Dedifferentiated amniotic fluid mesenchymal stem cell (primary cell): Measurements from ENCODE around the gene MPHOSPH9.

Source experiments
- DNase-seq: peaks from one replicate; pipeline ENCODE4 v3.0.0-alpha.2; 2016; ENCODE audit errors: extremely low spot score

Gene MPHOSPH9

DNA sequence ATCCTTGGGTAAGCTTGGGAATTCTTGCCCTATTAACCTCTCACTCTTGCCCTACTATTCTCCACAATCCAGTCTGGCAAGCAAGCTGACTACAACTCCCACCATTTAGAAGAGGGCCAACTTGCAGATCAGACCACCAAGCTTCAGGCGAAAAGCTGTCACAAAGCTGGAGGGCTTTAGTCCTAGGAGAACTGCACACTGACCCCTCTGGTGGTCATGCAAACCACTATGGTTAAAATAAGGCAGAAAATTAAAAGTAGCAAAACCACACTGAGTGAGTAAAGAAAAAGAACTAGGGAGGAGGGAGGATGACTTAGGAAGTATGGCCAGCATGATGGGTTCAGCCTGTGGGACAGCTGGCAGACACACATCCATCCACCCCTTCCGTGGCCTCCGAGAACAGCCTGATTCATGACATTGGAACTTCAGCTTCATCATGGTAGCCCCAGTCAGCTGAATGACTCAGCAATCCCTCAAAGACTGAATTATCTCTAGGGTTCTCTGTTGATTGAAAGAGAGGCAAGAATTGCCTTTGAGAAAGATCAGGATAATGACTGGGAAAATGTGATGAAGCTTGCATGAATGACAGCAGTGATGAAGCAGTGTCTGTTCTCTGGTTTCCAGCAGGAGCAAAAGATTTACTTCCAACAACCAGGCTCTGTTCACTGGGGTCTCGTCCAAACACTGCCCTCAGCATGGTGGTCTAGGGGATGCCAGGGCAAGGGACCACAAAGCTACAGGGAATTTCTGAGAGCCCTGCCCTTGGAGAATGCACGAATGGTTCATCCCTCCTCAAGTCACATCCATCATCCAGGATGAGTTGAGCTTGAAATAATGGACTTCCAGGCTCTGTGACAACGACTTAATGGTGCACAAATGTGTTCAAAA is 106.4 kb downstream of the MPHOSPH9 start:
- DNase-seq: peak; percentile 97

DNA sequence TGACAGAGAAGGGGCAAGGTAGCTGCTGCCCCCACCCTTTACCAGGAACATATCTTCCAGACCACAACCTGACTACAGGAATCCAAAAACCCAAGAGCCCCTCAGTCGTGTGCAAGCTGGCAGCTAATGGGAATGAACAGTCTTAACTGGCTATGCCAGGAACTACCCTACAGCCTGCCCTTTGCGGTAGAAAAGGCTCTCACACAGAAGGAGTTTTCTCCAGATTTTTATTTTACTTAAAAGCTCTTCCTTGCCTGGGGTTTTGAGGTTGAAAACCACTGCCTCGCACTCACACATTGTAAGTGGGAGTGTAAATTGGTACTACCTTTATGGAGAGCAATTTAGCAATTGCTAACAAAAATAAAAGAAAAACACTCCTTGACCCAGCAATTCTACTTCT is 110.3 kb downstream of the MPHOSPH9 start:
- DNase-seq: no peak

DNA sequence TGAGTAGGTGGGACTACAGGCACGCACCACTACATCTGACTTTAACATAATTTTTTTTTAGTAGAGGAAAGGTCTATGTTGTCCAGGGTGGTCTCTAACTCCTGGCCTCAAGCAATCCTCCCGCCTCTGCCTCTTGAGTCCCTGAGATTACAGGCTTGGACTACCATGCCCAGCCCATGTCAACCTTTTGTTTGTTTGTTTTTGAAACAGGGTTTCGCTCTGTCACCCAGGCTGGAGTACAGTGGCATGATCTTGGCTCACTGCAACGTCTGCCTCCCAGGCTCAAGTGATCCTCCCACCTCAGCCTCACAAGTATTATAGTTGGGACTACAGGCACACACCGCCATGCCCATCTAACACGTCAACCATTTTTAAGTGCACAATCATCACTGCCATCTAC is 111.3 kb downstream of the MPHOSPH9 start:
- no peak for DNase-seq

DNA sequence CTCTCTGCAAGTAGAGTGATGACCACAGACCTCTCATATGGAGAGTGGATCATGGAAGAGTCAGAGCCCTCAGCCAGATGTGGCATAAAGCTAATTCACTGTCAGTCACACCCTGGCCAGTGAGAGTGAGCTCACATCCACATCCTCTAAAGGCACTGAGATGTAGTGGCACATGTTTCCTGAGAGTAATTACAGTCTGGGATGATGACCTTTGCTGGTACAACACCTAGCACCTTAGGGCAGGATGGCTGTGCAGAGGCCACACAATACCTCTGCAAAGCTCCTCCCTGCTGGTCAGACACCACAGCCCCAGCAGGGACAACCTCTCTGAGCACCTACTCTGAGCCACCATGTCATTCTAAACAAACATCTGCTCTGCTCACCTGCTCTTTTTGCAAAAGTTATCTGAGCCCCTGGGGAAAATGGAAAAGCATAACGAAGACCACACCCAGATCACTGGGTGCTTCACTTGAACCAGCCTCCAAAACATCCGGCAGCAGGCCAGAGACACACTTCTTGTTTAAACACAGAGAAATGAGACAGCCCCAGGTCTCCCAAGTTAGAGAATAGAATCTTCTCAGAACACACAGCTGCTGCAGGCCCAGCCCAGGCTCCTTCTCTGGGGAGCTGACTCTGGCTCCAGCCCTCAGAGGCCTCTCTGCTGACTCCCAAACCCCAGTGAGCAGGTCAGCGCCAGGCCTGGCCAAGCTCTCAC is 112.3 kb downstream of the MPHOSPH9 start:
- no peak for DNase-seq

DNA sequence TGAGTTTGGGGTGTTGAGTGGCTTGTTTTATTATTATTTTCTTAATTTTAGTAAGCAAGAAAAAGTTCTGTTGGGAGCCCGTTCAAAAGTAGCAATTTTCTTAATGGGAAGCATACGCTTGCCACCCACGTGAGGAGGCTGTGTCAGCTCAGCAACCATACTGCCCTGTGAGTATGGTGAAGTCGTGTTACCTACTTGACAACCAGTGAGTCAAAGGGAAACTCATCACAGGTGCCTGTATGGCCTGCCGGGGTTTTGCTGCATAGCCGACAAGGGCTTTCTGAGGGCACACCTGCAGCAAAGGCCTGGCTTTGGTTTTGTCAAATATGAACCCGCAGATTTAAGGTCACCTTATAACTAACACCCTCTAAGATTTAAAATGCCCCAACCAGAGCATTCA is 113.1 kb downstream of the MPHOSPH9 start:
- DNase-seq: no peak

DNA sequence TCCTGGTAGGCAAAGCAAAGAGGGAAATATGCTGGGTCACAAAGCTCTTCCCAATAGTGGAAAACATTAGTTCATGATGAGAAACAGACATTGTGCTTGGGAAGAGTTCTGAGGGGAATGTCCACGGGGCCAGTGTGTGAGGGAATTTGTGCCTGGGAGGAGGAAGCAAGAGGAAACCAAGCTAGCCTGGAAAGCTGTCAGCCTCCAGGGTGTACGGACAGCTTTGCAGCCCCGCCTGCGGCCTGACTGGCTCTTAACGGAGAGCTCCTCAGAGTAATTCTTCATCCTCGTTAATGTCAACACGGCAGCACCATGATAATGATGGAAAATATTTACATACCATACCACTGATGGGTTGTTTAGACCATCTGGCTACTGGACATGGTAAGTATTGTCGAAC is 114.4 kb downstream of the MPHOSPH9 start:
- DNase-seq: no peak

DNA sequence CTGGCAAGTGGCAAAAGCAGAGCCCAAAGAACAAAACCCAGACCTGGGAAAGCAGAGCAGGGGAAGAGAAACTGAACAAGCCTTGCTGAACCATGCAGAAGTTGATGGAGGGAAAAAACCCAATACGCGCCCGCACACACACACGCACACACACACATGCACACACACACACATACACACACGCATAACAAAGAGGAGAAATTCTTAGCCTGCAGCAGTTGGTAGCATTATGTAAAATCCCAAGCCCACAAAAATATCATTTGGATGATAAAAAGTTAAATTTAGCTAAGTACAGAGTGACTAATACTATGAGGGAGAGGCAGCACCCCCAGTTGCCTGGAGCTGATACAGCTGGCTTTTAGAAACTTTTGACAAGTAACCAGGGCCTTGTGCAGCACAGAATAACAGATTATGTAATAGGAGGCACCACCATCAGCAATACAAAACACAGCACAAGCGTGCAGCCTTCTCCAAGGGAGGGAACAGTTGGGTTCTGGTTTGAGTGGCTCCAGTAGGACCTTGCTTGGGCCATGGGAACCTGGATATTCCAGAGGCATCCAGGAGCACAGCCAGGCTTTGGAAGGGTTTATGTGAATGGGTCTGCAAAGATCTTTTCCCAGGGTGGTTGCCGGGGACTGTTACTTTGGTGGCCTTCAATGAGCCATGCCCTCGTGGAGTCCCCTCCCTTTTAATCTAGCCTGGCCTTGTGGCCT is 117.4 kb downstream of the MPHOSPH9 start:
- DNase-seq: peak; percentile 93

DNA sequence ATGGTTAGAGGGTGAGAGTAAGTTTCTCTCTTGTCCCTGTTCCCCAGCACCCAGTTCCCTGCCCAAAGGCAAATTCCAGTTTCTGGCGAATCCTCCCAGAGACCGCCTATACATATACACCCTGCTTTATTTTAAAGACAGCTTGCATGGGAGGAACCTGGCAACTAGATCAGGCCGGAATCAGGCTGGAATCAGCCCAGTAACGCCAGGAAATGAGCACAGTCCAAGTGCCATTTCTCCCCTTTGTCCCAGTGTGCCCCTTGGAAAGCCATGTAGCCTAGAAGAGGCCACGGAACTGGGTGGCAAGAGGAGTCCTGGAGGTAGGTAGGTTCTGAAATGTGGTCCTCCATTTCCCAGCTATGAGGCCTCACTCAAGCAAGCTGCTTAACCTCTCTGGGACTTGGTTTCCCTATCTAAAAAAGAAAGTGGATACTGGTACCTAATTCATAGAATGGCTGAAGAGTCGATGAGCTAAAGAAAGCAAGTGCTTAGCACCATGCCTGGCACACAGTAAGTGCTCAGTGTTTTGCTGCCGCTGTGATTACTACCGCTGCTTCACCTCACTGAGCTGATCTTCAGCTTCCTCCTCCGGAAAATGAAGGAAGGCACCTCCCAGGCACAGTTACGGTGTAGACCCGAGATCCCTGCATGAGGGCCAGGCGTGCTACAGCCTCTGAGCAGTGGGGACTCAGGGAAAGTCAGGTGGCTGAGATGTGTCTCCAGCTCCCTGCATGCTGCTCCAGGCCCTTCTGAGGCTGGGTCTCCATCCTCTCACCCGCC is 118.4 kb downstream of the MPHOSPH9 start:
- no peak for DNase-seq

DNA sequence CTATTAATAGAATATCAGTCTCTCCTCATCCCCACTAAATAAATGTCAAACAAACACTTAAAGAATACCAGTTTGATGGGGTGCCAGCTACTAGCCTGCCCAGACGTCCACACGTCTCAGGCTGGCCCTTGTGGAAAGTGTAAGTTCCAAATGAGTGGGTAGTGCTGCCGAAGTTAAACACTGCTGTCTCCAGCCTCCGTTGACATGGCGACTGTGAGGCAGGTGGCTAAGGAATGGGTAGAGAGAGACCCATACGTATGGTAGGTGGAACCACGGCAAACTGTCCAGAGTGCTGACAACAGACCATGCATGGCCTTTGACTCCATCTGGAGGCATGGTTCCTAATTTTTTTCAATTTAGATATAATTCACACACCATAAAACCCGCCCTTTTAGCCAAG is 119.9 kb downstream of the MPHOSPH9 start:
- DNase-seq: no peak

DNA sequence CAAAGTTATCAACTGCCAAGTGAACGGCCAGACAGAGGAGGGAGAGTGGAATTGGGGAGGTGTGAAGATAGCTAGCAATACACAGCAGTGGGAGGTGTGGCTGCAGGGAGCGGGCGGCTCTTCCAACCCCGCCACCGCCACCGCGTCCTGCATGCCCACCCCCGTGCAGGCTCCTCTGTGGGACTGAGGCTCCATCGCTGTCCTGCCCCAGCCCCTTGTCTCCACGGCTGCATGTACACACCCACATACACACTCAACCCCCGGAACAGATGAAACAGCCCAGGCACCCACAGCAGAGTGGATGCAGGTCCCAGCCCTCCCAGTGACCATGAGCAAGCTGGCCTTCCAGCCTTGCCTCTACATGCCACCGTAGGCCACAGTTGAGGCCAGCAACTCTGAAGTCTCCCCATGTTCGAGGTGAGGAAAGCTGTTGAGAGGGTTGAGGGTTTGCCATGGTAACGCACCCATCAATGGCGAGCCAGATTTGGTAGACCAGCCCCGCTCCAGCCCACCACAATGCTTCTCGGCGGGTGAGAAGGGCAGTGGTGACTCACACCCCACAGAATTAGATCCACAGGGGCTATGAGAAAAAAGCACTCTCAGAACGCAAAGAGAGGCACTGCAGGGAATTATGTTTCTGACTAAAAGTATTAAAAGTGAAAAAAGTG is 121.3 kb downstream of the MPHOSPH9 start:
- no peak for DNase-seq

DNA sequence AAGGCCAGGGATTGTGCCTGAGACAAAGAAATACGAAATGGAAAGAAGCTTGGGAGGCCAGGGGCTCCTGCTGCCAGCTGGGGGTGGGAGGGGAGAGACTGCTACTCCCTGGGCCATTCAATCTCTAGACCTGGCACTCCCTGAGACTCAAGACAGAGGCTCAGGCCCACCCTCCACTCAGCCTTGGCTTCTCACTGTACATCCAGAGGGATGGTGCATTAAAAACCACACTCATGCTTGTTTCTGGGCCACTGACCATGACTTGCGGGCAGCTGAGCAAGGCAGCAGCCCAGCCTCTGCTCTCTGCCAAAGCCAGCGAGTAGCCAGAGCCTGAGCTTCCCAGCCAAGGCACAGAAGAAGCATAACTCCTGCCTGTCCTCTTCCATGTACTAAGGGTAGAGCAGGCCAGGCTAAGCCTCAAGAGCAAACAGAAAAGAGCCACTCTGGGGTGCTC is 123.6 kb downstream of the MPHOSPH9 start:
- DNase-seq: no peak

DNA sequence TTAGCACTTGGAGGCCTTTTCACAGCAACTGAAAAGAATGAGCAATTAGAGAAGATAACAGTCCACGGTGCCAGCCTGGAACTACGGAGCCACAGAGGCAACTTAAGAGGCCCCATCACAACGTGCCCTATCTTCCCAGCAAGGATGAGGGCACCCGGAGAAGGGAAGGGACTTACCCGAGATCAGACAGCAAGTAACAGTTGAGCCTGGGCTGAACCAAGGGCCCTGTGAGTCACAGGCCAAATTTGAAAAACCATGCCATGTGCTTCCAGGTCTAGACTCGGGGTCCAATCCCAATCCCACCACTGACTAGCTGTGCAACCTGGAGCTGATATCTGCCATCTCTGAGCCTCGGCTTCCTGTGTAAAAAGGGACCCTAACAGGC is 124.3 kb downstream of the MPHOSPH9 start:
- no peak for DNase-seq

DNA sequence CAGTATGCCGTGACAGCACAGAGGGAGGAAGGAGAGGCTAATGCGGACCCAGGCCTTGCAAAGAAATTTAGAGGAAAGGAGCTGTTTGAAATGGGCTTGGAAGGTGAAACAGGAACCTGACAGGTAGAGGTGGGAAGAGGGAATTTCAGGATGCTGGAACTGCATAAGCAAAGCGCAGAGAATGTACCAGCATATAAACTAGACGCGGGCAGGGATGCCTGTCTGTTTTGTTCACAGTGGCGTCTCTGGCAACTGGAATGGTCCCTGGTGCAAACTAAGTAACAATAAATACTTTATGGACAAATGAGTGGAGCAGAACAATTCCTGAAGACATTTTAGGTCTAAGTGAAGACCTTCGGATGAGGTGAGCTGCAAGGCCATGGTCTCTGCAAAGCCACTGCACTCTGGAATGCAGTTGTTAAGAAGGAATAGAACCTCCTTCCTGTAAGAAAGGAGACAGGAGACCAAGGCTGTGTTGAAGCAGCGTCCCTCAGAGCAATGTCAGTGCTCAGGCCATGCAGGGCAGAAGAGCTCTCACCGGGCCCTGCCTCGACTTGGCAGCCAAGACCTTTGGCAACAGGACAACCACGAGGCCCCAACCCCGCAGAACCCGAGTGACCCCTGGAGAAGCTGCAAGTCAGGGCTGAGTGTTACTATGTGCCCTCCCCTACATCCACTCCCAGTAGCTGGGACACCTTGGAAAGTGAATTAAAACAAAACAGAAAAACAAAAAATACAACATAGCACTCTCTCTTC is 124.8 kb downstream of the MPHOSPH9 start:
- no peak for DNase-seq

DNA sequence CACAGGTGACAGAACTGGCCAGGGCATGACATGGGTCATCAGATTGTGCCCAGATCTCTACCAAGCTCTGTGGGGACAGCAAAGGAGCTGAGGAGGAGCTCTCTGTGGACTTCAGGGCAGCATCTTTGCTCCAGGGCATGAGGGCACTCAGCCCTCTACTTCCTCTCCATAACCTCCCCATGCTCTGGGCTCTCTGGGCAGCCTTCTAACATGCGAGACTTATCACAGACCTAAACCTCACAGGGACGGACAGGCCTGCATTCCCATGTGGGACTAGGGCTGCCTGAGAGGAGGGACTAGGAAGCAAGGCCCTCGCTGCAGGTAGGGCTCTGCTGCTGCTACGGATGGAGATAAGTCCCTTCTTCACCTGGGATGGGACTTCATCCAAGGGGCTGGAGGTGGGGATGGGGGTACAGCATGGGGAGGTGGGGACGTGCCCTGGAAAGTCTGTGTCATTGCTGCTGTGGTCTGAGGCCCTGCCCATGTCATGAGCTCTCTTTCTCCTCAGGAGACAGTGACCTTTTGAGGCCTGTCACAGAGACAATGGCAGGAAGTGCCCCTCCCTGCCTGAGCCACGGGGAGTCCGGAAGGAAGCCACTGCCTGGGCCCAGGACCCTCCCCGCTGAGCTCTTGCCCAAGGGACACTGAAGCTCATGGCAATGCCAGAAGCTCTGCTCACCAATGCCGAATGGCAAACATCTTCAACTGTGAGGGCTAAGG is 126.1 kb downstream of the MPHOSPH9 start:
- no peak for DNase-seq

DNA sequence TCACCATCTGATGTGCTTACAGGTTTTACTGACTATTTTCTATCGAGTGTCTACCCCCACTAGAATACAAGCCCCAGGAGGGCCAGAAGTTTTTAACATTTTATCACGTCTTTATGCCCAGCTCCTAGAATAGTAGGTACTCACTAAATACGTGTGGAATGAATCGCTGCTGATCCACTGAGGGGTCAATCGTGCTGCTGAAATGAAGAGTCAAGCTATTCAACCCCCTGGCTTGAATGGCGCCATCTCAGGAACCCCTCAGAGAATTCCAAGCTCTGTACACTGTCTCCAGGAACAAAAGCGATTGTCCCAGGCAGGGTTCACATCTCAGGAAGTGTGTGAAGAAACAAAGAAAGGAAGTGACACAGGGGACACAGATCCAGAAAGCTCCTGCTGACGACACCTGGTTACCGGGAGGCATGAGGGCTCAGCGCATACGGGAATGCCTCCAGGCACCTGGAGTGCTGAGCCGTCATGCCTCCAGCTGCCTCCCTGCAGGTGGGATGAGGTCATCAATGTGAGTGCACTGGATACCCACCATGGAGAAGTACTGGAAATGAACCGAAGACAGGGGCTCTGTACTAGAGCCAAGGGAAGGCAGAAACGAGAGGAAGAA is 127.6 kb downstream of the MPHOSPH9 start:
- no peak for DNase-seq

DNA sequence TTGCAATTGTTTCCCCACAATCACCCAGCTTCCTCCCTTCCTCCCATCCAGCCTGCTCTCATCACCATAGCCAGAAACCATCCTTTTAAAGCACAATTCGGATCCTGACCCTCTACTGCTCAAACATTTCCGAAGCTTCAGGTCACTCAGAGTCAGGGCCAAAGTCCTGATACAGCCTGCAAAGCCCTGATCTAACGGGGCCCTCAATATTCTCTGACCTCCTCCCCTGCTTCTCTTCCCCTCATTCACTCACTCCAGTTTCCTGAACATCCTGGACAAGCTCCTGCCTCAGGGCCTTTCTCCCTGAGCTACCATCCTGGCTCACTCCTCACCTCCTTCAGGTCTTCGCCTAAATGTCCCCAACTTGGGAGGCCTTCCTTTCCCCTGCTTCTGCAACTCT is 128.1 kb downstream of the MPHOSPH9 start:
- no peak for DNase-seq
